ENCODE measurements around the gene WDR74.
"Not testable (repeated sequence)": the region's sequence is repeated elsewhere in the genome, so short reads cannot be mapped to it uniquely, and the experiment has no call there.

Gene WDR74

GRCh38 chr11:62840721-62841360, 1.5 kb upstream of the WDR74 start:
- DNase-seq, result not testable (repeated sequence)

GRCh38 chr11:62835336-62835735, 4.1 kb downstream of the WDR74 start:
- DNase-seq, result no peak

GRCh38 chr11:62832336-62833234, 6.8 kb downstream of the WDR74 start, which contains the start of gene TEX54:
Gene TEX54, minus strand, starts transcription at chr11:62832841.
- DNase-seq, result no peak

- DNase-seq, result peak; percentile 96
Measured at GRCh38 chr11:62831520-62832335, 7.7 kb downstream of the WDR74 start, which contains the start of gene STX5. Gene STX5, minus strand, starts transcription at chr11:62832051. Its CDS starts 808 bp downstream, at chr11:62831243.

- DNase-seq, result no peak
Measured at GRCh38 chr11:62830904-62831519, 8.4 kb downstream of the WDR74 start.

GRCh38 chr11:62828130-62828529, 11.3 kb downstream of the WDR74 start:
- not testable (repeated sequence) for DNase-seq

- no peak for DNase-seq
Measured at GRCh38 chr11:62823677-62824076, 15.7 kb downstream of the WDR74 start.

GRCh38 chr11:62817129-62817528, 22.3 kb downstream of the WDR74 start:
- no peak for DNase-seq

- DNase-seq, result no peak
Measured at GRCh38 chr11:62816557-62816956, 22.8 kb downstream of the WDR74 start.

- no peak for DNase-seq
Measured at GRCh38 chr11:62811659-62812058, 27.7 kb downstream of the WDR74 start.

- DNase-seq, result no peak
Measured at GRCh38 chr11:62810748-62811147, 28.6 kb downstream of the WDR74 start.

GRCh38 chr11:62806611-62807121, 32.7 kb downstream of the WDR74 start:
- no peak for DNase-seq

GRCh38 chr11:62805961-62806441, 33.4 kb downstream of the WDR74 start:
- DNase-seq, result no peak

GRCh38 chr11:62805076-62805892, 34.1 kb downstream of the WDR74 start, which contains the start of gene NXF1:
Gene NXF1, minus strand, starts transcription at chr11:62805440. Its CDS starts 84 bp downstream, at chr11:62805356.
- DNase-seq, result peak; percentile 90

GRCh38 chr11:62804310-62805075, 34.9 kb downstream of the WDR74 start:
- DNase-seq, result no peak

GRCh38 chr11:62801071-62801470, 38.3 kb downstream of the WDR74 start:
- no peak for DNase-seq

GRCh38 chr11:62799486-62799885, 39.9 kb downstream of the WDR74 start:
- DNase-seq, result no peak

GRCh38 chr11:62796281-62796680, 43.1 kb downstream of the WDR74 start:
- DNase-seq, result no peak

- DNase-seq, result no peak
Measured at GRCh38 chr11:62794201-62794775, 45.1 kb downstream of the WDR74 start.

GRCh38 chr11:62792202-62792575, 47.2 kb downstream of the WDR74 start:
- DNase-seq, result no peak
